HepG2 (cell line): ENCODE measurements around the gene PGA3. TPM values are rescaled to one million over a fixed set of nuclear protein-coding genes. Genes with fewer than 3 reads are reported as not detected.

Source experiments
- CHD2 ChIP-seq: IDR thresholded peaks from 2 replicates; pipeline ENCODE4 v1.6.1; 2011; ENCODE audit warnings: low read depth, low read length, improper control_type of control experiment
- FLYWCH1 ChIP-seq: sonication (generic); formaldehyde crosslinking; IDR thresholded peaks from 2 replicates; pipeline ENCODE4 v1.8.1; 2023; ENCODE audit warnings: mild to moderate bottlenecking, missing genetic modification reagents
- KLF13 ChIP-seq: sonication (generic); formaldehyde crosslinking; IDR thresholded peaks from 2 replicates; pipeline ENCODE4 v1.4.0; 2020; ENCODE audit warnings: mild to moderate bottlenecking, missing genetic modification reagents
- RARA ChIP-seq: IDR thresholded peaks from 2 replicates; pipeline ENCODE4 v1.6.1; 2016; ENCODE audit warnings: missing genetic modification reagents, missing compliant biosample characterization
- TRIM24 ChIP-seq: sonication (generic); formaldehyde crosslinking; IDR thresholded peaks from 2 replicates; pipeline ENCODE4 v1.8.0; 2022; ENCODE audit warnings: mild to moderate bottlenecking, missing genetic modification reagents
- ZBTB20 ChIP-seq: sonication (generic); formaldehyde crosslinking; IDR thresholded peaks from 2 replicates; pipeline ENCODE4 v1.8.1; 2023; ENCODE audit warnings: missing genetic modification reagents, low read depth, mild to moderate bottlenecking, borderline replicate concordance
- ZFP82 ChIP-seq: sonication (generic); formaldehyde crosslinking; IDR thresholded peaks from 2 replicates; pipeline ENCODE4 v1.5.1; 2020; ENCODE audit warnings: mild to moderate bottlenecking, missing genetic modification reagents, borderline replicate concordance
- ZNF543 ChIP-seq: sonication (generic); formaldehyde crosslinking; IDR thresholded peaks from 2 replicates; pipeline ENCODE4 v1.4.0; 2020; ENCODE audit warnings: mild to moderate bottlenecking, missing genetic modification reagents
- ZNF616 ChIP-seq: sonication (generic); formaldehyde crosslinking; IDR thresholded peaks from 2 replicates; pipeline ENCODE4 v1.5.0; 2020; ENCODE audit warnings: low read depth, mild to moderate bottlenecking, missing genetic modification reagents
- ZNF670 ChIP-seq: sonication (generic); formaldehyde crosslinking; IDR thresholded peaks from 2 replicates; pipeline ENCODE4 v1.8.0; 2022; ENCODE audit warnings: mild to moderate bottlenecking, missing genetic modification reagents, borderline replicate concordance
- ZNF703 ChIP-seq: sonication (generic); formaldehyde crosslinking; IDR thresholded peaks from 2 replicates; pipeline ENCODE4 v1.5.1; 2020; ENCODE audit warnings: missing genetic modification reagents, mild to moderate bottlenecking, moderate library complexity, borderline replicate concordance
- ZNF781 ChIP-seq: sonication (generic); formaldehyde crosslinking; IDR thresholded peaks from 2 replicates; pipeline ENCODE4 v1.5.1; 2020; ENCODE audit warnings: borderline replicate concordance, mild to moderate bottlenecking, missing genetic modification reagents; ENCODE audit errors: not compliant biosample characterization
- ZSCAN25 ChIP-seq: sonication (generic); formaldehyde crosslinking; IDR thresholded peaks from 2 replicates; pipeline ENCODE4 v1.8.0; 2022; ENCODE audit warnings: mild to moderate bottlenecking, missing genetic modification reagents
- polyA plus RNA-seq, 8 experiments: library from polyadenylated mRNA; depleted of rRNA in 3 of 8; stranded (reverse) in 7 of 8; unstranded in 1 of 8; fragments of >200 nt; fragmentation: Illumina TruSeq in 4 of 8; extraction: Trizol in 4 of 8; gene quantifications; 2 replicates each; pipeline versions ENCODE4 v1.2.1 to v1.2.3, GENCODE V29; 2011 to 2016; ENCODE audit warnings: low read depth in 4 of 8, missing spikeins in 1 of 8, mixed read lengths in 1 of 8; ENCODE audit not compliant: insufficient read depth in 1 of 8
- total RNA-seq, 5 experiments: library from RNA; depleted of rRNA; stranded (reverse); fragments of >200 nt; fragmentation: Illumina TruSeq; extraction: Trizol; gene quantifications; 2 replicates each; pipeline ENCODE4 v1.2.3, GENCODE V29; 2016; ENCODE audit warnings: low read depth in 1 of 5
- TF ChIP-seq, protein P1 (sequence below): IDR thresholded peaks from 2 replicates; pipeline ENCODE4 v1.6.1; 2016
- TF ChIP-seq, protein P2 (sequence below): sonication (generic); formaldehyde crosslinking; IDR thresholded peaks from 2 replicates; pipeline ENCODE4 v1.4.0; 2020; ENCODE audit warnings: missing genetic modification reagents, borderline replicate concordance
- TF ChIP-seq, protein P3 (sequence below): sonication (generic); formaldehyde crosslinking; IDR thresholded peaks from 2 replicates; pipeline ENCODE4 v1.8.1; 2023; ENCODE audit warnings: mild to moderate bottlenecking, missing genetic modification reagents
- TF ChIP-seq, protein P4 (sequence below): sonication (generic); formaldehyde crosslinking; IDR thresholded peaks from 2 replicates; pipeline ENCODE4 v1.5.1; 2020; ENCODE audit warnings: mild to moderate bottlenecking, missing genetic modification reagents

Gene PGA3
- total and polyA plus RNA-seq, 2 of the 13 experiments (the other 11 are each of a cell fraction or from before 2014, with no cell fraction given), result not detected

DNA sequence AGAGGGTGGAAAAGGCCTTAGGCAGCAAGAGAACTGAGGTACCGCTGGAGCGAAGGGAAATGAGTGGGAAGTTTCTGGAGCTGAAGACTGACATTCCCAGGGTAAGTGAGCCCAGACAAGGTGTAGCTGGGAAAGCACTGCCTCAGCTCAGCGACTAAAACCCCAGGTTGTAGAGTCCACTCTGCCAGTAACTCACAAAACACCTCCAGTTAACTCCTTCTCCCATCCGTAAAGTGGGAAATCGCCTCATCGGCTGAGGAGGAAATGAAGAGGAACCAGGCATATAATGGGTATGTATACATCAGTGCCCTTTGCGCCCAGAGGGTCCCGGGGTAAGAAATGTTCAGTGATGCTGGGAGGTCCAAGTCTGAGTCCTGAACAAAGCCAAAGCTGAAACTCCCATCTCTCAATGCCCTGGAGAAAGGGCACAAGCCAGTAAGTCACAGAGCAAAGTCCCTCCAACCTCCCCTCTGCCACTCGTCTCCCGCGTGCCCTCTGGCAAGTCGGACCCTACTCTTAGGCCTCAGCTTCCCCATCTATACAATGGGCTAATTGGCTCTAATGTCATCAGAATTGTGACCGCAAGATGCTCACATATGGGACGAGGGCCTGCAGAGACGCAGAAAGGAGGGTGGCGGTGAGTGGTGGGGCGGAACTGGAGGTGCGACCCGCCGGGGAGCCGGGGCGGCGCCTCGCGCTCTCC, 42.7 kb upstream of the PGA3 start (continued):
- TF ChIP-seq ZBTB20 (CRISPR knock-in tag) (peak; percentile 44; the same call in 1 of the 2 replicates), ZFP82 (CRISPR knock-in tag) (0 out of 2 replicates have a peak, but pooled peaks have one; percentile 39), ZNF670 (0 out of 2 replicates have a peak, but pooled peaks have one; percentile 51), ZNF781 (CRISPR knock-in tag) (no peak), ZNF616 (CRISPR knock-in tag) (no peak), CHD2 (0 out of 2 replicates have a peak, but pooled peaks have one; percentile 18), ZNF543 (CRISPR knock-in tag) (no peak; the same call in 1 of the 2 replicates), ZSCAN25 (CRISPR knock-in tag) (peak; percentile 92), ZNF703 (CRISPR knock-in tag) (0 out of 2 replicates have a peak, but pooled peaks have one; percentile 26), KLF13 (CRISPR knock-in tag) (no peak), RARA (no peak), FLYWCH1 (CRISPR knock-in tag) (no peak), TRIM24 (no peak)
- TF ChIP-seq, protein P1, sequence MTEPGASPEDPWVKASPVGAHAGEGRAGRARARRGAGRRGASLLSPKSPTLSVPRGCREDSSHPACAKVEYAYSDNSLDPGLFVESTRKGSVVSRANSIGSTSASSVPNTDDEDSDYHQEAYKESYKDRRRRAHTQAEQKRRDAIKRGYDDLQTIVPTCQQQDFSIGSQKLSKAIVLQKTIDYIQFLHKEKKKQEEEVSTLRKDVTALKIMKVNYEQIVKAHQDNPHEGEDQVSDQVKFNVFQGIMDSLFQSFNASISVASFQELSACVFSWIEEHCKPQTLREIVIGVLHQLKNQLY (CRISPR knock-in tag), result peak; percentile 76
- TF ChIP-seq, protein P2, sequence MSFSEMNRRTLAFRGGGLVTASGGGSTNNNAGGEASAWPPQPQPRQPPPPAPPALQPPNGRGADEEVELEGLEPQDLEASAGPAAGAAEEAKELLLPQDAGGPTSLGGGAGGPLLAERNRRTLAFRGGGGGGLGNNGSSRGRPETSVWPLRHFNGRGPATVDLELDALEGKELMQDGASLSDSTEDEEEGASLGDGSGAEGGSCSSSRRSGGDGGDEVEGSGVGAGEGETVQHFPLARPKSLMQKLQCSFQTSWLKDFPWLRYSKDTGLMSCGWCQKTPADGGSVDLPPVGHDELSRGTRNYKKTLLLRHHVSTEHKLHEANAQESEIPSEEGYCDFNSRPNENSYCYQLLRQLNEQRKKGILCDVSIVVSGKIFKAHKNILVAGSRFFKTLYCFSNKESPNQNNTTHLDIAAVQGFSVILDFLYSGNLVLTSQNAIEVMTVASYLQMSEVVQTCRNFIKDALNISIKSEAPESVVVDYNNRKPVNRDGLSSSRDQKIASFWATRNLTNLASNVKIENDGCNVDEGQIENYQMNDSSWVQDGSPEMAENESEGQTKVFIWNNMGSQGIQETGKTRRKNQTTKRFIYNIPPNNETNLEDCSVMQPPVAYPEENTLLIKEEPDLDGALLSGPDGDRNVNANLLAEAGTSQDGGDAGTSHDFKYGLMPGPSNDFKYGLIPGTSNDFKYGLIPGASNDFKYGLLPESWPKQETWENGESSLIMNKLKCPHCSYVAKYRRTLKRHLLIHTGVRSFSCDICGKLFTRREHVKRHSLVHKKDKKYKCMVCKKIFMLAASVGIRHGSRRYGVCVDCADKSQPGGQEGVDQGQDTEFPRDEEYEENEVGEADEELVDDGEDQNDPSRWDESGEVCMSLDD (CRISPR knock-in tag), result no peak
- TF ChIP-seq, protein P3, sequence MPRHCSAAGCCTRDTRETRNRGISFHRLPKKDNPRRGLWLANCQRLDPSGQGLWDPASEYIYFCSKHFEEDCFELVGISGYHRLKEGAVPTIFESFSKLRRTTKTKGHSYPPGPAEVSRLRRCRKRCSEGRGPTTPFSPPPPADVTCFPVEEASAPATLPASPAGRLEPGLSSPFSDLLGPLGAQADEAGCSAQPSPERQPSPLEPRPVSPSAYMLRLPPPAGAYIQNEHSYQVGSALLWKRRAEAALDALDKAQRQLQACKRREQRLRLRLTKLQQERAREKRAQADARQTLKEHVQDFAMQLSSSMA (CRISPR knock-in tag), result no peak
- TF ChIP-seq, protein P4, sequence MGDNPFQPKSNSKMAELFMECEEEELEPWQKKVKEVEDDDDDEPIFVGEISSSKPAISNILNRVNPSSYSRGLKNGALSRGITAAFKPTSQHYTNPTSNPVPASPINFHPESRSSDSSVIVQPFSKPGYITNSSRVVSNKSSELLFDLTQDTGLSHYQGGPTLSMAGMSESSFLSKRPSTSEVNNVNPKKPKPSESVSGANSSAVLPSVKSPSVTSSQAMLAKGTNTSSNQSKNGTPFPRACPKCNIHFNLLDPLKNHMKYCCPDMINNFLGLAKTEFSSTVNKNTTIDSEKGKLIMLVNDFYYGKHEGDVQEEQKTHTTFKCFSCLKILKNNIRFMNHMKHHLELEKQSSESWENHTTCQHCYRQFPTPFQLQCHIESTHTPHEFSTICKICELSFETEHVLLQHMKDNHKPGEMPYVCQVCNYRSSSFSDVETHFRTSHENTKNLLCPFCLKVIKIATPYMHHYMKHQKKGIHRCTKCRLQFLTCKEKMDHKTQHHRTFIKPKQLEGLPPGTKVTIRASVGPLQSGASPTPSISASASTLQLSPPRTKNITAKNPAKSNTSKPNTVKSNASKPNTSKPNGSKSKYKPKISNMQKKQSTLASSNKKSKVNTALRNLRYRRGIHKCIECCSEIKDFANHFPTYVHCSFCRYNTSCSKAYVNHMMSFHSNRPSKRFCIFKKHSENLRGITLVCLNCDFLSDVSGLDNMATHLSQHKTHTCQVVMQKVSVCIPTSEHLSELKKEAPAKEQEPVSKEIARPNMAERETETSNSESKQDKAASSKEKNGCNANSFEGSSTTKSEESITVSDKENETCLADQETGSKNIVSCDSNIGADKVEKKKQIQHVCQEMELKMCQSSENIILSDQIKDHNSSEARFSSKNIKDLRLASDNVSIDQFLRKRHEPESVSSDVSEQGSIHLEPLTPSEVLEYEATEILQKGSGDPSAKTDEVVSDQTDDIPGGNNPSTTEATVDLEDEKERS, result peak; percentile 82
